ENCODE data around the gene TAPT1.
"Not testable (repeated sequence)": the region's sequence is repeated elsewhere in the genome, so short reads cannot be mapped to it uniquely, and the experiment has no call there.

TAPT1 gene

DNA sequence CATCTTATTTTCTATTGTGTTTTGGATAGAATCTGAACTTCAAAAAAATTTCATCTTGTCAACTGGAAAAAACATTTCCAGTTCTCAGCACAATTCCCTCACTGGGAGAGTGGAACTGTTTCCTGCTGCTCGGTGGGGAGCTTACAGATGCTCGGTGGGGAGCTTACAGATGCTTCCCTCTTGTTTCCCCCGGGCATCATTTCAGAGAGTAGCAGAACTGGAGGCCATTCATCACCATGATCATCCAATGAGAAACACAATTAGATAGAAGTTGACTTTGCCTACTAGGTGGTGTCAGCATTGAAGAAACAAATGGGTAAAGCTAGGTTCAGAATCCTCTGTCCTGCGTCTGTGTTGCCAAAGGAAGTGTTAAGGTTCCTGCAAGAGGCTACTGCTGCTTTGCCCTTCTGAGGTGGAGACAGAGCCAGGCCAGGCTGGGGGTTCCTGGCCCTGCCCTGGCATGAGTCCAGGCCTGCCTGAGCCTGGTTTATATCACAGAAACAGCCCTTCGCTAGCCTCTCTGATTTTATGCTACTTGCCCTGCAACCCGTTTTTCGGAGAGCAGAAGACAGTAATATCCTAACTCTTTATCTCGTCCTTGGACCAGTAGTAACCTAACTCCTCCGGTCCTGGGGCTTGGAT lies 70.6 kb downstream of the TAPT1 start:
- Histone ChIP-seq H3K27me3 (replicated peaks) (no peaks in the 10 kb centered on the region), H3K36me3 (replicated peaks) (no peaks in the 10 kb centered on the region), H3K27ac (no peak overlapping the region), H3K4me3 (ENCODE audit: low read depth, low read length) (no peak overlapping the region)
- in situ Hi-C loops (cut with HindIII; ENCODE audit: low pct_ligation_motif_present, low sequenced_read_pairs) = no loop called here
- no peak for DNase-seq
- TF ChIP-seq, protein P1, sequence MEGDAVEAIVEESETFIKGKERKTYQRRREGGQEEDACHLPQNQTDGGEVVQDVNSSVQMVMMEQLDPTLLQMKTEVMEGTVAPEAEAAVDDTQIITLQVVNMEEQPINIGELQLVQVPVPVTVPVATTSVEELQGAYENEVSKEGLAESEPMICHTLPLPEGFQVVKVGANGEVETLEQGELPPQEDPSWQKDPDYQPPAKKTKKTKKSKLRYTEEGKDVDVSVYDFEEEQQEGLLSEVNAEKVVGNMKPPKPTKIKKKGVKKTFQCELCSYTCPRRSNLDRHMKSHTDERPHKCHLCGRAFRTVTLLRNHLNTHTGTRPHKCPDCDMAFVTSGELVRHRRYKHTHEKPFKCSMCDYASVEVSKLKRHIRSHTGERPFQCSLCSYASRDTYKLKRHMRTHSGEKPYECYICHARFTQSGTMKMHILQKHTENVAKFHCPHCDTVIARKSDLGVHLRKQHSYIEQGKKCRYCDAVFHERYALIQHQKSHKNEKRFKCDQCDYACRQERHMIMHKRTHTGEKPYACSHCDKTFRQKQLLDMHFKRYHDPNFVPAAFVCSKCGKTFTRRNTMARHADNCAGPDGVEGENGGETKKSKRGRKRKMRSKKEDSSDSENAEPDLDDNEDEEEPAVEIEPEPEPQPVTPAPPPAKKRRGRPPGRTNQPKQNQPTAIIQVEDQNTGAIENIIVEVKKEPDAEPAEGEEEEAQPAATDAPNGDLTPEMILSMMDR (IDR thresholded peaks at IDR 0.05; ENCODE audit: low read depth, low read length, missing control alignments) = no peak

DNA sequence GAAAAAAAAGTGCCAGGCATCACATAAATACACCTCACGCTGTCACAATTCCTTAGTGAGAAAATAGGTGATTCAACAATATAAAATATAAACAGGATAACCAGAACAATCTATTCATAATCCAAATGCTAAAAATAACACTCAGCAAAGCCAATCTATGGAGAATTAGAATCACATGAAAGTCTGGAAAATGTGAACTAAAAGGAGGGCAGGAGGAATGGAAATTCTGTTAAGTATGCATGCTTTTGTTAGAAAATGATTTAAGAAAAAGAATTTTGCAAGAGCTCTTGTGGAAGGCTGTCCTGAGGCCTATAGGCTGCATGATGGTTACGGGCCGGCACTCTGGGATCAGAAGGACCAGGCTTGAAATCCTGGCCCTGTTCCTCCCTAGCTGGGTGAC lies 71.8 kb downstream of the TAPT1 start:
- no peak for DNase-seq
- Histone ChIP-seq H3K27ac (no peak overlapping the region), H3K27me3 (replicated peaks) (no peaks in the 10 kb centered on the region), H3K4me3 (ENCODE audit: low read depth, low read length) (no peak overlapping the region), H3K36me3 (replicated peaks) (no peaks in the 10 kb centered on the region)
- in situ Hi-C loops (cut with HindIII; ENCODE audit: low pct_ligation_motif_present, low sequenced_read_pairs) = no loop called here
- TF ChIP-seq, protein P1 (IDR thresholded peaks at IDR 0.05; ENCODE audit: low read depth, low read length, missing control alignments) = no peak

DNA sequence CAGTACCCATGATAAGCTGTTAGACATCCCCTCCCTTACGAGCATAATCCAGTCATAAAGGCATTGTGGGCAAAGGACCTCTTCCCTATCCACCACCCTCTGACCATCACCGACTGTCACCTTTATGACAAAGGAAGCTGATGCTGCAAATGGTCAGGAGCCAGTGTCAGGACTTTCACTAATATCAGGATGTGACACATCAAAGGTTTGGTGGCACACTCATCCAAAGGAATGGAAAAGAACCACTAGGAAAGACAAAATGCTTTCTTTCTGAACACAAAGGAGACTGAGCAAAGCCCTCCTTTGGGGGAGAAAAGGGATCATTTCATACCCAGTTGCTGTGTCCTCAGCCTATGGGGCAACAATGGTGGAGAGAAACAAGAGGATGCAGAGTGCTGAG lies 75.6 kb downstream of the TAPT1 start:
- DNase-seq = no peak
- Histone ChIP-seq H3K4me3 (ENCODE audit: low read depth, low read length) (no peak overlapping the region), H3K27me3 (replicated peaks) (no peaks in the 10 kb centered on the region), H3K27ac (no peak overlapping the region), H3K36me3 (replicated peaks) (no peaks in the 10 kb centered on the region)
- in situ Hi-C loops (cut with HindIII; ENCODE audit: low pct_ligation_motif_present, low sequenced_read_pairs) = no loop called here
- TF ChIP-seq, protein P1 (IDR thresholded peaks at IDR 0.05; ENCODE audit: low read depth, low read length, missing control alignments) = no peak

DNA sequence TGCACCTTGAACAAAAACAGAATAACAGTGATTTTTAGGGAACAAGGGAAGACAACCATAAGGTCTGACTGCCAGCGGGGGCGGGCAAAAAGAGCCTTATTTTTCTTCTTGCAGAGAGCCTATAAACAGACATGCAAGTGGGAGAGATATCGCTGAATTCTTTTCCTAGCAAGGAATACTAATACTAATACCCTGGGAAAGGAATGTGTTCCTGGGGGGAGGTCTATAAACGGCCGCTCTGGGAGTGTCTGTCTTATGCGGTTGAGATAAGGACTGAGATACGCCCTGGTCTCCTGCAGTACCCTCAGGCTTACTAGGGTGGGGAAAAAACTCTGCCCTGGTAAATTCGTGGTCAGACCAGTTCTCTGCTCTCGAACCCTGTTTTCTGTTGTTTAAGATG lies 81.4 kb downstream of the TAPT1 start:
- H3K36me3 ChIP-seq (replicated peaks); DNase-seq; in situ Hi-C loops (cut with HindIII; ENCODE audit: low pct_ligation_motif_present, low sequenced_read_pairs): not testable (repeated sequence)

DNA sequence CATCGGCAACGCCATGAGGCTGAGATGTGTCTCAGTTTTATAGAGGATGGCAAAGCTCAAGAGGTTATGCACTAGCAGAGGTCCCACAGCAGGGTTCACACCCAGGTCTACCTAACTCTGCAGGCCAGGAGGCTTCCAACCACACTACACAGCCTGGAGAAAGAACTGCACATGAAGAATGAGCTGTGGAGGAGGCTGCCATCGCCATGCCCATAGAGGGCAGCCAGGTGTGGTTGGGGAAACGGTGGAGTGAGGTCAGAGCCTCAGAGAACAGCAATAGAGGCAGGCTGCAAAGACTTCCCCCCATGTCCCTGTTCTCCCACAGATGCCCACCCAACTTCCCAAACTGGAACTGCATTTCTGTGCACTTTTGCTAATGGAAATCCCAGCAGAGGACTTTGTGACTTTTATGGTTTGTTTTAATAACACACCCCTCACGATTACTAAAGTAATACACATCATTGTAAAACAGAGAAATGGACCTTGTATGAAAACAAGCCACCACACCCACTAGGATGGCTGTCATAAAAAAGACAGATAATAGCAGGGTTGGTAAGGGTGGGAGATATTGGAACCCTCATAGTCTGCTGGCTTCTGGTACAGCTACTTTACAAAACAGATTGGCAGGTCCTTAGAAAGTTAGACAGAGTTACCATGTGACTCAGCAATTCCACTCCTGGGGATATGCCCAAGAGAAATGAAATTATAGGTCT lies 83.5 kb downstream of the TAPT1 start:
- Histone ChIP-seq H3K36me3 (replicated peaks) (no peaks in the 10 kb centered on the region), H3K27me3 (replicated peaks) (no peaks in the 10 kb centered on the region), H3K4me3 (ENCODE audit: low read depth, low read length) (no peak overlapping the region), H3K27ac (no peak overlapping the region)
- in situ Hi-C loops (cut with HindIII; ENCODE audit: low pct_ligation_motif_present, low sequenced_read_pairs) = no loop called here
- no peak for DNase-seq
- TF ChIP-seq, protein P1 (IDR thresholded peaks at IDR 0.05; ENCODE audit: low read depth, low read length, missing control alignments) = no peak

More for the DNA sequence above, 81.4 kb downstream of the TAPT1 start:
- H3K4me3 ChIP-seq (ENCODE audit: low read depth, low read length); H3K27me3 ChIP-seq (replicated peaks); H3K27ac ChIP-seq: not testable (repeated sequence)

DNA sequence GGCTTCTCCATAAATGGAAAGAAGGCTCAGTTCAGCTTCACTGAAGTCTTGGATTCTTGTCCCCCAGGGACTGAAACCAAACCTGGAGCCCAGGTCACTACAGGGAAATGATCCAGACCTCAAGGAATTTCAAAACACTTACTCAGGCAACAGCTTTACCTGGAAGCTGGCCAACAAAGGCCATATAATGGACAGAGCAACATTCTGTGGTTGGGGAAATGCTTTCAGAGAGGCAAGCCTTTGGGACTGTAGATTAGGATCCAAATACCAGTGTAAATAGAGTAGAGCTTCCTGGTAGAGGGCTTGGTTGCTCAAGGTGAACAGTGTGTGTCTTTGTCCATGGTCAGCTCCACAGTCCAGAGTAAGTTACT lies 85.4 kb downstream of the TAPT1 start:
- Histone ChIP-seq H3K36me3 (replicated peaks) (no peaks in the 10 kb centered on the region), H3K27me3 (replicated peaks) (peaks cover 2% of the 10 kb centered on the region), H3K27ac (no peak overlapping the region), H3K4me3 (ENCODE audit: low read depth, low read length) (no peak overlapping the region)
- TF ChIP-seq, protein P1 (IDR thresholded peaks at IDR 0.05; ENCODE audit: low read depth, low read length, missing control alignments) = no peak
- in situ Hi-C loops (cut with HindIII; ENCODE audit: low pct_ligation_motif_present, low sequenced_read_pairs) = no loop called here
- peak; percentile 91 for DNase-seq
